Effector CD8-positive, alpha-beta T cell (primary cell): Measurements from ENCODE around the gene SPATA24.
"Not testable (repeated sequence)": the region's sequence is repeated elsewhere in the genome, so short reads cannot be mapped to it uniquely, and the experiment has no call there.

Experiments used
- DNase-seq: peaks from one replicate; lab custom pipeline; 2025; lab: John Stamatoyannopoulos, UW

Gene SPATA24

DNA sequence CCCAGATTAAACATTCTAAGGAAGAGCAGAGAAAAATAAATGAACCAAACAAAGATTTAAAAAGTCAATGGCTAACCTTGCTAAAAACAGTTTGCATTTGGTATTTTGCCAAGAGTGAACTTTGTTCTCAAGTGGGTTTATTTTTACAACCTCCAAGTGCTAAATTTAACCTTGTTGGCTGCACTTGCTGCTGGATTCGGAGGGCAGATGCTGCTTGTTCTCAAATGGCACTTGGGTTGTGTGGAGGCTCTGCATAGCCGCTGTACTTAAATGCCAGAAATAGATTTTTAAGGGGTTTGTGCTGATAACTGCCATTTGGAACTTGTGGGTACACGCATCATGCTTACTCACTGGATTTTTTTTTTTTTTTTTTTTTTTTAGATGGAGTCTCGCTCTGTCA lies 13.3 kb upstream of the SPATA24 start:
- no peak for DNase-seq

DNA sequence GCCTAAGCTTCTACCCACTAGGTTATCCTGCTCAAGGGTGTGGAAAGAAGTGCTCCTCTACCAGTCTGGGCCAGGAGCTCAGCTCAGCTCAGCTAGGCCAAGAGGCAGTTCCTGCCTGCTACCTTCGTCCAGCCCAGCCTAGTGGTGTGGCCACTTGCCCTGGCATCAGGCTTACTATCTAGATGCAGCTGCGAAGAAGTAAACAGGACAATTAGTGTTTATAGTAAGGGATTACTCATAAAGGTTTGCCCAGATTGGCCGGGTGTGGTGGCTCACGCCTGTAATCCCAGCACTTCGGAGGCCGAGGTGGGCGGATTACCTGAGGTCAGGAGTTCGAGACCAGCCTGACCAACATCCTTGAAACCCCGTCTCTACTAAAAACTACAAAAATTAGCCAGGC lies 12.8 kb upstream of the SPATA24 start:
- DNase-seq: no peak

DNA sequence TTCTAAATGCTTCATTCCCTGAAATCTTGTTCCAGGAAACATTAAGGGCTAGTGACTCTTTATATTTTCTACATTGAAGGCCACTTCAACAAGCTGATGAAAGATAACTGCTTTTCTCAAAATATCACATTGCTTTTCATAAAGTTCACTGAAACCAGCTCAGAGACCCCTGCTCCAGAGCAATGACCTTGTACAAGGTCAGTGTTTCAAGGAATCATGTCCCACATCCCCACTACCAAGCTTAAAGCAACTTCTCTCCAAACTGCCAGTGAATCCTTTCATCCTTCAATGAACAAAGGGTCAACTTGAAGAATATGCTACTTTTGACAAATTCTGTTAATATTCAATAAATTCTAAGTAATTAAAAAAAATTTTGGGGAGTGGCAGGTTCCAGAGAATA lies 12.0 kb upstream of the SPATA24 start:
- no peak for DNase-seq

DNA sequence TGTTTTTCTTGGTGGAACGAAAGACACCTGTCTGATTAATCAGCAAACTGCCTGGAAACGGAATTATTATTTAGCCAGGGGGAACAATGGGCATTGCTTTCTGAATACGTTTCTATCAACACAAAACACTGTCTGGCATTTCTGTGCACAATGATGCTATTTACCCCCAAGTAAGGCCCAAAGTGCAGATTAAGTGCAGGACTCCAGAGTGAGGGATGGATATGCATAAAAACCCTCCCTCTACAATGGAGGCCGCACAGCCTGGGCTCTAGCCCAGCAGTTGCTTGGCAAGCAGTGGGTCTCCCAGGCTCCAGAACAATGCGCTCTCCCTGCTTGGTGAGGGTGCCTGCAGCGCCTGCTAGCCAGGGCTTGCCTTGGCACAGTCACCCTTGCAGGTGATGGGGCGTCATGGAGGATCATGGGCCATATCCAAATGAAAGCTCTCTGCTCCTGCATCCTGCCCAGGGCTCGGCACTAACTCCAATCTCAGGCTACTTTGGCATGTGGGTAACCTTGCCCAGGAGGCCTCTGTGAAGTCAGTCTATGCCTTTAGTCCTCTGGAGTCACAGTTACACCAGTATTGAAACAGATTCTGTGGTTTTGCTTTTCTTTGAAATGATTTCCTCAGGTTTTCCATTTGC lies 11.5 kb upstream of the SPATA24 start:
- no peak for DNase-seq

DNA sequence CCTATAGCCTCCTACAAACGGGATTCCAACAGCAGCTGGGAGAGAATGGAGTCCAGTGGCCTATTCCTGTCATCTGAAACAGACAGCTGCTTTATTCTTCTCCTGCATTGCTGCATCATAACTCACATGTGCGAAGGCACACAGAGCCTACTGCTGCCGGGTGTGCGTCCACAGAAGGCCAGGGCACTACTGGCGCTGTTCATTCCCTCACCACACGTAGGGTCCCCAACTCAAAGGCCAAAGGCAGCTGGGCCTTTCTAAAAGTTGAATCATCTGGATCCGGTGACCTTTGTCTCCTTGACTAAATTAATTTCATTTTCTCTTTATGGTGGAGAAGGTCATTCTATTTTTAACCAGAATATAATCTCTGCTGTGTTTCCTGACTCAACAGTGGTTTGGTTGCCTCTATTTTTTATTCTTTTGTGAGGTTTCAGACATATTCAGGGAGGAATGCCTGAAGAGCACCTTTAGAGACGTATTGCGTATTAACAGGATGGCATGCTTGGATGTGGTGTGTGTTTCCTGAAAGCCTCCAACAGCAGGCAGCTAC lies 10.8 kb upstream of the SPATA24 start:
- no peak for DNase-seq

DNA sequence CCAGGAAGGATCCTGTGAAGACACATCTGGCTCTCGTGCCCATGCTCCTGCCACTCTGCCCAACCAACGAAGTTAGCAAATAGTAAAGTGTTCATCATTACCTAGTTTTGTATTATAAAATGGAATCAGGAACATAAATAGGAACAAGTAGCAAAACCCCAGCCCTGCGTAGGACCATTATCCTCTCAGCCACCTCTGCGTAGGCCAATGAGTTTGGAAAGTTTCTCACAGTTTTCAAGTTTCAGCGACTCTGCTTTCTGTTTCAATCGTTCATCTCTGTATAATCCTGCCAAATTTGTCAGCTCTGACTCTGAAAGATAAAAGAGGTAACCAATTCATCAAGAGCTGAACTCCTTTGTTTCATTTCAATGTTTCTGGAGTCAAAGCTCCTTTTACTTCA lies 10.1 kb upstream of the SPATA24 start:
- no peak for DNase-seq

DNA sequence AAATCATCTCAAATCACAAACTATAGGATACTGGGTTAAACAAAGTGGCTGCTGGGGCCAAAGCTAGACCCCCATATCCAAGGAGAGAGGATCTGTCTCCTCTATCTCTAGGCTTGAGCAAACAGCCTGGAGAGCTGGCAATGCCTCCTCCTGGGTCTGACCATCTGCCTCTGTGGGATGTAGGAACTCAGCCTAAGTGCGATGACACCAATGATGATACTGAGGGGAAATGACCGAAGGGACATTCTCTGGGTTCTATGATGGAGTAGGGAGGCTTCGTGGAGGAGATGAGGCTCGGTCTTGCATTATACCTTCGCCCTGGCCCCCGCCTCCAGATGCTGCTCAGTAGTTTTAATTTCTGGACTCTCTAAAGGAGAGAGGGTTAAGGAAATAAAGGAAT lies 9.3 kb upstream of the SPATA24 start:
- DNase-seq: no peak

DNA sequence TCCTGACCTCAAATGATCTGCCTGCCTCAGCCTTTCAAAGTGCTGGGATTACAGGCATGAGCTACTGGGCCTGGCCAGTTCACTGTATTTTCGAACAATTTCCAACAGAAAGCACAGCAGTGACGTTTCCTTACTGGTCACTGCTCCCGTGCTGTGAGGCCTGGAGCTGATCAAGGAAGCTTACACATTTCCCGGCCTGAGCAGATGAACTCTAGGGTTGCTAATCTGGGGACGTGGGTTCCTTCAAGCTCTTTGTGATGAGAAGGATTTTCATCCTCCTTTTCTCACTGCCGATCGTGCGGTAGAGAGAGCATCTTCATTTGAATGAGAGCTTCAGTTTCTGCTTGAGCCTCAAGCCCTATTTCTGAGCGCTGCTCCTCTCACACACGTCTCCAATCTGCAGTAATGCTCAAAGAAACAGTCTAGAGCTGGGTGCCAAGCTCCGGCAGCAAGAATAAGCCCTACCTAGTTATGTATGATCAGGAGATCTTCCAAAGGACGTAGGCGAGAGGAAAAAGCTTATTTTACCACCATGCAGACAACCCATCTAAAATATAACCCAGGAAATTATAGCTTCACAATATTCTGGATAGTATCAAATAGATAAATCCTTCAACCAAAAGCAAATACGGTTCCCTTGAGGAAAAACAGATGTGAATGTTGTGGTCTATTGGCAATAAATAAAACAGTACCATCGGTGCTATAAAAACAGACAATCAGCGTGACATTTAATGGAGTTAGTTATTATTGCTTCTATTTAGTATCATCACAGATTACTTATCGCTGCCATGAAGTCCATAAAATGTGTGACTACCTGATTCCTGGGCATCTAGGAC lies 7.3 kb upstream of the SPATA24 start:
- no peak for DNase-seq

DNA sequence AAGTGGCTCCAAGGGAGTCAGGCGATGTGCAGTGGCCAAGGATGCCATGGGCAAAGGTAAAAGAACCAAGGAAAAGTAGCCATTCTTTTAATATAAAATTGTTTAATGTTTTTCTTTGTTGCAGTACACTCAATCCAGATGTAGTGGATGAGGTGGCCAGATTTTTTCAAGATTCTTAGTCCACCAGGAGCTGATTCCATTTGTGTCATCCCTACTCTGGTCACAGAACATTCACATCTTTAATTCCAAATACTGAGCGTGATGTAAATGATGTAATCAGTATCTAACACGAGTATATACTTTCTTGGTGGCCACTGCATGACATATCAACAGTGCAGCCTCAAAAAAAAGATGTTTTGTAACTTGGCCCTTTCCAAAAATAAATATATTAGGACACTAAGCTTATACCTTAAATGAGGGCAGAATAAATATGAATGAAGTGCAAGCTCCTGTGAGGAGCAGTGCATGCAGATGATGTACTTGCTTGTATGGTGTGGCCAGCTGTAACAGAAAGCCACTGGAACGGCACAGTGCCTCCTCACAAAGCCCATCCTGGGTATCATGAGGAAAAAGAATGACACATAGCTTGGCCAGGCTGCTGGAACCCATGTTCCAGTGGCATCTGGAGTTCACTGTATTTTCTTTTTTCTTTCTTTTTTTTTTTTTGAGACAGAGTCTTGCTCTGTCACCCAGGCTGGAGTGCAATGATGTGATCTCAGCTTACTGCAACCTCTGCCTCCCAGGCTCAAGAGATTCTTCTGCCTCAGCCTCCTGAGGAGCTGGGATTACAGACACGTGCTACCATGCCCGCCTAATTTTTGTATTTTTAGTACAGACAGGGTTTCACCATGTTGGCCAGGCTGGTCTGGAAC lies 6.5 kb upstream of the SPATA24 start:
- no peak for DNase-seq

DNA sequence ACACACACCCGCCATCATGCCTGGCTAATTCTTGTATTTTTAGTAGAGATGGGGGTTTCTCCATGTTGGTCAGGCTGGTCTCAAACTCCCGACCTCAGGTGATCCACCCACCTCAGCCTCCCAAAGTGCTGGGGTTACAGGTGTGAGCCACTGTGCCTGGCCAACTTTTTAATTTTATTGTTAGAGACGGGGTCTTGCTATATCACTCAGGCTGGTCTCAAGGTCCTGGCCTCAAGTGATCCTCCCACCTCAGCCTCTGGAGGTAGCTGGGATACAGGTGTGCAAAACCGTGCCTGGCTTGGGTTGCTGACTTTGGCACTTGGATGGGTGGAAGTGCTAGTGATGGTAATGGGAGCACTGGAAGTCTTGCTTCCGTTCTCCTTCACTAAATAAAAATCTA lies 5.2 kb upstream of the SPATA24 start:
- not testable (repeated sequence) for DNase-seq

DNA sequence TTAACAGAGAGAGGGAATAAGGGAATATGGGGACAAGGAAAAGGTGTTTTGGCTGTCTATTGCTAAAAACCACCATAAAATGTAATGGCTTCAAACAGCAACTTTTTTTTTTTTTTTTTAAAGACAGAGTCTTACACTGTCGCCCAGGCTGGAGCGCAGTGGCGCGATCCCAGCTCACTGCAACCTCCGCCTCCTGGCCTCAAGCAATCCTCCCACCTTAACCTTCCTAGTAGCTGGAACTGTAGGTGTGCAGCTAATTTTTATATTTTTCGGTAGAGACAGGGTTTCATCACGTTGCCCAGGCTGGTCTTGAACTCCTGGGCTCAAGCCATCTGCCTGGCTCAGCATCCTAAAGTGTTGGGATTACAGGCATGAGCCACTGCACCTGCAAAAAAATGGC lies 4.3 kb upstream of the SPATA24 start:
- DNase-seq: no peak

DNA sequence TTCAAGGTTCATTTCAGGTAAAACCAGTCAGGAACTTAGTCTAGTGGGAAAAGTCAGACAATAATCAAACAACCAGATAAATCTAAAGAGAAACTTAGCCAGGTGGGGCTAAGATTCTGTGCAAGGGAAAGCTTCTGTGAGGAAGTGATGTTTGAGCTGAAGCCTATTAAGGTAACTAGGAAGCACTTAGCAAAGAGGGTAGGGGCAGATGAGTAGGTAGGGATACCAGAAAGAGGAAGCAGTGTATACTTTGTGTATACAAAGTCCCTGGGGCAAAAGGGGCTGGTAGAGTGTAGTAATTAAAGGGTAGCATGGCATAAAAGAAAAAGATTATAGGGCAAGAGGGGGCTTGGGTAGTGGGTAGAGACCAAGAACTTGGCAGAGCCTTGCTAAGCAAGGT lies 3.6 kb upstream of the SPATA24 start:
- no peak for DNase-seq

DNA sequence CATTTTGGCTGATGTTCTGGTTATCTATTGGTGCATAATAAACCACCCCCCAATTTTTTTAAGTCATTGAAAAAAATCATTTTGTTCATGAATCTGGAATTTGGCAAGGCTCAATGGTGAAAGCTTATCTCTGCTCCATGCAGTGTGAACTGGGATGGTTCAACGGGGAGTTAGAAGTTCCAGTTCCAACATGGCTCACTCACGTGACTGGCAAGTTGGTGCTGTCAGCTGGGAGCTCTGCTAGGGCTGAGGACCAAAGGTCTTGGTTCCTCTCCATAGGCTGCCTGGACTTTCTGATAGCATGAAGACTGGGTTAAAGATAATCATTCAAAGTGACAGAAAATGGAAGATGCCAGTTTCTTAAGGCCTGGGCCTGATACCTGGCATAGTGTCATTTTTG lies 3.1 kb upstream of the SPATA24 start:
- DNase-seq: no peak

DNA sequence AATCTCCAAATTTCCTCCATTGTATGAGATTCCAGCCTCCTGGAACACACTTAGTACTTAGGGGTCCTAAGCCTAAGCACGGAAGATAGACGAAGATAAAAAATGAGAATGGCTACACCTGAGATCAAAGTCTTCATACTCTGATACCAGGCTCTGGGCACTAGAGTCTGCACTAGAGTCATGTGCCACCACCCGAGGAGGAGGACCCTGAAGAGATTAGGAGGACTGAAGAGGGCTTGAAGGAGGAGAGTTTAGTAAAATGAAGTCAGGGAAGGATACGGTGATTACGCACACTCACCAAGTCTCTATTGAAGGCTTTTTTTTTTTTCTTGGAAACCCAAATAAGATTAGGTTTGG lies 573 bp upstream of the SPATA24 start:
- no peak for DNase-seq

DNA sequence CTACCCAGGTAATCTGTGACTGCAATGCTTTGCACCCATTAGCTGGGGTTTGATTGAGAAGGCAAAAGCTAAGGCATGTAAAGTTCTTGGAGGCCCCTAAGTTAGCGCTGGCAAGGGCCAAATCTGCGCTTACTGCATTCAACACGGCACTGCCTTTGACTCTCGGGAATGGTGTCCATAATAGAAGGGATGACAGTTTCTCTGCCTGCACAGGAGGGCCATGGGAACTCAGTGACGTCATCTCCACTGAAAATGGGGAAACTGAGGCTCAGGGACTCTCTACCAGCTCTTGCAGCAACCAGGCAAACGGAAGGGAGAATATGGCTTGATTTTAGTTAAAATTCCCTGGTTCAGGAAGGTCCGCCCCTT lies 487 bp downstream of the SPATA24 start:
- DNase-seq: no peak

DNA sequence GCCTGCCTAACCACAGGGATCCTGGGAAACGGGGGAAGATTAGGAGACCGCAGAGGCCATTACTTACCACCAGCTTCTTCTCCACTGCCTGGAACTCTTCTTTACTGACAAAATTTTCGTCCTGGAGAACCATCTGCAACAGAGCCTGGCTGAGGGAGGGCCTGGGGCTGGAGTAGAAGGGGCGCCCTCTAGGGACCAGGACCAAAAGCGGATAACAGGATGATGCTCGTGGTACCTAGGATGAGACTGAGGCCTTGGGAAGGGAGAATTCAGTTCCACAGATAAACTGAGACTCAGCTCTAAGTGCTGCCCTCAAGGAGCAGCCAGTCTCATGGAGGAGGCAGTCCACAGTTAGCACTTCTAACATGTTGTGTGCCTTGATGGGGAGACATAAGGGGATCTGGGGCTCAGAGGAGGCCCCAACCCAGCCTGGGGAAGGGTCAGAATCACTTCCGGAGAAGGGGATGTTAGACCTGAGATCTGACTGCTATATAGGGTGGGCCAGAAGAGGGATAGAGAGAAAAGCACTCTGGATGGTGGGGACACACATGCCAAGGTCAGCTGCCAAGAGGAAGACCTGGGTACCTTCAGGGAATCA lies 1.2 kb downstream of the SPATA24 start:
- no peak for DNase-seq

DNA sequence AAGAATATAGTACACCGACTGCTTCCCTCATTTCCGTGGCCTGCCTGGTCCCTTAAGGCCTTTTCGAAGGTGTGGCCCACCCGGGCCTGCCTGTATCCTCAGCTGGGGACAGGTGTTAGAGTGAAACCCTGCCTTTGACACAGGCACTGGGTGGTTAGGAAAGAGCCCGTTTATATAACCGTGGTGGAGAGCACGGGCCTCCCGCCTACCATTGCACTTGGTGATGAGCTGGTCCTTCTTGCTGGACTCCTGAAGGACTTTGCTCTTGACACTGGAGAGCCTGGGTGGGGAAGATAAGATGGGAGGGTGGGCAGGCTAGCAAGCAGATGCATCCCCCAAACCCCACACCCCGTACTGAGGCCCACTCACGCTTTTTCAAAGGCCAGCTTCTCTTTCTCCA lies 2.3 kb downstream of the SPATA24 start:
- no peak for DNase-seq

DNA sequence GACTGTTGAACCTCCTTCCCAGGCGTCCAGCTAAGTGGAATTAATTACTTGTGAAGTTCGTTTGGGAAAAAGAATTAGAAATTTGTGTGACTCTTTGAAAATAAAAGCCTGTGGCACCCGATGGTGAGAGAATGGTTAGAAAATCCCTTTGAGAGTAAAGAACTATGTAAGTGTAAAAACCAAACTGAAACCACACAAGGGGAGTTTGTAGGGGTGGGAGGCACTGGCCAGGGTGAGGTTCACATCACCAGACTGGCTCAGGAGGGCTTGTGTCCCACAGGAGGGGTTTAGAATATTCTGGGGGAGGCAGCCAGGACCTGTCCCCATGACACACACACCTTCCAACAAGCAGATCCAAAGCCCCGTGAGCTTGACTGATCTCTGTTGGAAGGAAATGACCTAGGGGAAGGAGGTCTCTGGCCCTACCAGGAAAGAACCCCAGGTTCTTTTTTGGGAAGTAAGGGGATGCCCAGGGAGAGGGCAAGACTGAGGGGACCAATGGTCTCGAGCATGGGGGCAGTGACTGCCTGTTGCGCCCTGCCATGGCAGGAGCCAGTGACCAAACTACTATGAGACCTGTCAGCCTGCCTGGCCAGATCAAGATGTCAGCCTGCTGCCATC lies 4.3 kb downstream of the SPATA24 start:
- no peak for DNase-seq

DNA sequence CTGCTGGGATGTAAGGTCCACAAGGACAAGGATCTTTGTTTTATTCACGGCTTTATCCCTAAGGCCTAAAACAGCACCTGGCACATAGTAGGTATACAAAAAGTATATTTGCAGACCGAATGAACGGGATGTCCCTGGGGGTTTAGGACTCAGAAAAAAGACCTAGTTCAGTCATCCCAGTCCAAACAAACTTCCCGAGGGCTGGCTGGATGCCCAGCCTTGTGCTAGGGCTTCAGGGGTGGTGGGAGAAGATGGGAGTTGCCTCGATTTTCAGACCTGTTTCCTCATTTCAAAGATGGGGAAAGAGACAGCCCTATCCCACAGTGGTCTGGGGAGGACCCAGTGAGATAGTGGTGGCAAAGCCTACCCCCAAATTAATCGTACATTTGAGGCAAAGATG lies 6.0 kb downstream of the SPATA24 start:
- no peak for DNase-seq

DNA sequence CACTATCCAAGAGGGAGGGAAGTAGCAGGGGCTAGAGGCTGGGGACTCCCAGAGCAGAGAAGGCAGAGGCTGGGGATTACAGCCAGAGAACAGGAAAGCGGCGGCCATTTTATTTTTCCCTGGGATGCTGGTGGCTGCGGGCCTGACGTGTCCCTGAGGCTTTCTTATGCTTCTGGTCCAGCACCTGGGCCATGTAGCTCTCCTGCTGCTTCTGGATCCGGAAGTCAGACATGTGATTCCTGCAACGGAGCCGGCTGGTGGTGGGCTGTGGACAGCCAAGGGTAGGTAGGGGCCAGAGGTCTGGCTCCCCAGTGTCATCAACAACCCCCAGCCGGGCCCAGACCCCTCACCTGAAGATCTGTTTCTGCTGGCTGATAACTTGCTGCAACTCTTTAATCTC lies 7.2 kb downstream of the SPATA24 start:
- DNase-seq: no peak

DNA sequence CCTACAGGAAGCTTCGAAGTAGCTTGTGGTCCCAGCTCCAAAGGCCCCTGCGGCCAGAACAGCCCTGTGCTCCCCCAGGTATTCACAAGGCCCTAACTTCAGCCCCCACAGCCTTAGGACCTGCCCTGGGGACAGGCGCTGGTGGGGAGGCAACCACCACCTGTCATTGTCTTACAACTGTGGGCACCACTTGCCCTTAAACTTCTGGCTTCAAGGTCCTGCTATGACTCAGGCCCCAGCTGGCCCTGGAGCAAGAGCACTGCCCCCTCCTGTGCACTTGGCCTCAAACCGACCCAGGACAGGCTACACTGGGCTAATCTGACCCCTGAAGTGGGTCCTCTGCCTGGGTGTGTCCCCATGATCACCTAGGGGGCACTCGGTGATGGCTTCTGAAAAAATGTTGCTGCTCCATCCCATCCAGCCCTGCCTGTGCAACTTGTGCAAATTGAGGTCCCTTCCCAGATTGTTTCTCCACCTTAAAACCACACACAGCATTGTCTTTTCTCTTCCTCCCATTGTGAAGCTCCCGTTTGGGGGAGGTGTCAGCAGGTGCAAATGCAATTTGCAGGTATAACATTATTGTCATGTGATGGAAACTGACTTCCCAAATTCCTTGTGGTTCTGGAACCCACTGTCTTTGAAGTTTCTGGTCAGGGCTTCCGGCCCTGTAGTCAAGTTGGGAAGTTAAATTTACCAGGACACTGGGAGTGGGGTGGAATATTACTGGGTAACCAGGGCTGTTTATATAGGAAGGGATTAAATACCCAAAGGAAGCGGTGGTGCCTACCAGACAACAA lies 7.8 kb downstream of the SPATA24 start:
- DNase-seq: no peak
